H9 (cell line): ENCODE results near the gene MAST4. TPM values are rescaled to one million over a fixed set of nuclear protein-coding genes. Genes with fewer than 3 reads are reported as not detected.

ENCODE experiments used
- DNase-seq: peaks from one replicate; pipeline ENCODE4 v3.0.0-alpha.2; 2017
- H2AFZ ChIP-seq: one replicate; pipeline ENCODE4 v1.6.1; 2013; ENCODE audit warnings: mild to moderate bottlenecking, low read length, control low read depth, moderate library complexity
- H2AK5ac ChIP-seq: 2 replicates; pipeline ENCODE4 v1.6.1; 2013; ENCODE audit warnings: low read length, control low read depth, mixed read lengths; ENCODE audit not compliant: insufficient read length
- H2BK120ac ChIP-seq: one replicate; pipeline ENCODE4 v1.6.1; 2013; ENCODE audit warnings: low read depth, mild to moderate bottlenecking, low read length, control low read depth, inconsistent platforms; ENCODE audit not compliant: poor library complexity, severe bottlenecking
- H2BK12ac ChIP-seq: 2 replicates; pipeline ENCODE4 v1.6.1; 2013; ENCODE audit warnings: low read length, control low read depth, mixed read lengths, low read depth; ENCODE audit not compliant: insufficient read length
- H2BK15ac ChIP-seq: 2 replicates; pipeline ENCODE4 v1.6.1; 2013; ENCODE audit warnings: low read depth, low read length, control low read depth
- H2BK20ac ChIP-seq: one replicate; pipeline ENCODE4 v1.6.1; 2013; ENCODE audit warnings: low read depth, mild to moderate bottlenecking, low read length, control low read depth, inconsistent platforms; ENCODE audit not compliant: poor library complexity, severe bottlenecking
- H2BK5ac ChIP-seq: 2 replicates; pipeline ENCODE4 v1.6.1; 2013; ENCODE audit warnings: low read length, control low read depth, mixed read lengths; ENCODE audit not compliant: insufficient read length
- H3K14ac ChIP-seq: 2 replicates; pipeline ENCODE4 v1.6.1; 2013; ENCODE audit warnings: low read length, control low read depth; ENCODE audit not compliant: insufficient read depth
- H3K18ac ChIP-seq: 2 replicates; pipeline ENCODE4 v1.6.1; 2013; ENCODE audit warnings: low read depth, mild to moderate bottlenecking, mixed read lengths, low read length, control low read depth; ENCODE audit not compliant: insufficient read length
- H3K23ac ChIP-seq: 2 replicates; pipeline ENCODE4 v1.6.1; 2013; ENCODE audit warnings: low read length, control low read depth, mixed read lengths, low read depth; ENCODE audit not compliant: insufficient read length
- H3K23me2 ChIP-seq: 2 replicates; pipeline ENCODE4 v1.6.1; 2013; ENCODE audit warnings: low read depth, mild to moderate bottlenecking, mixed read lengths, low read length, control low read depth; ENCODE audit not compliant: insufficient read length, poor library complexity, severe bottlenecking
- H3K27ac ChIP-seq: 2 replicates; pipeline ENCODE4 v1.5.1; 2013; ENCODE audit warnings: low read length, control low read depth, mixed read lengths, low read depth; ENCODE audit not compliant: insufficient read length
- H3K27me3 ChIP-seq: 2 replicates; pipeline ENCODE4 v1.6.1; 2013; ENCODE audit warnings: low read length, control low read depth, inconsistent platforms; ENCODE audit not compliant: insufficient read depth
- H3K4ac ChIP-seq: 2 replicates; pipeline ENCODE4 v1.6.1; 2013; ENCODE audit warnings: low read depth, mild to moderate bottlenecking, control low read depth, inconsistent platforms, low read length, moderate library complexity
- H3K4me1 ChIP-seq: 2 replicates; pipeline ENCODE4 v1.6.1; 2013; ENCODE audit warnings: low read length, control low read depth, inconsistent platforms; ENCODE audit not compliant: insufficient read depth
- H3K4me2 ChIP-seq: 2 replicates; pipeline ENCODE4 v1.6.1; 2013; ENCODE audit warnings: low read length, control low read depth, mixed read lengths; ENCODE audit not compliant: insufficient read length, insufficient read depth
- H3K56ac ChIP-seq: 2 replicates; pipeline ENCODE4 v1.6.1; 2013; ENCODE audit warnings: low read depth, mild to moderate bottlenecking, mixed read lengths, low read length, control low read depth; ENCODE audit not compliant: insufficient read length
- H3K79me1 ChIP-seq: 2 replicates; pipeline ENCODE4 v1.6.1; 2013; ENCODE audit warnings: low read depth, mild to moderate bottlenecking, moderate library complexity, low read length, control low read depth, inconsistent platforms; ENCODE audit not compliant: insufficient read depth, poor library complexity, severe bottlenecking
- H3K79me2 ChIP-seq: 2 replicates; pipeline ENCODE4 v1.6.1; 2013; ENCODE audit warnings: low read length, control low read depth, inconsistent platforms; ENCODE audit not compliant: insufficient read depth
- H3K9ac ChIP-seq: 2 replicates; pipeline ENCODE4 v1.6.1; 2013; ENCODE audit warnings: low read length, control low read depth, mixed read lengths; ENCODE audit not compliant: insufficient read length; ENCODE audit errors: extremely low read depth
- H3K9me3 ChIP-seq: one replicate; pipeline ENCODE4 v1.6.1; 2013; ENCODE audit warnings: low read depth, low read length, inconsistent platforms; ENCODE audit not compliant: control insufficient read depth
- H3T11ph ChIP-seq: one replicate; pipeline ENCODE4 v1.6.1; 2013; ENCODE audit warnings: mild to moderate bottlenecking, low read length, control low read depth, inconsistent platforms
- H4K20me1 ChIP-seq: one replicate; pipeline ENCODE4 v1.6.1; 2013; ENCODE audit not compliant: control insufficient read depth, insufficient read length, insufficient read depth
- H4K5ac ChIP-seq: 2 replicates; pipeline ENCODE4 v1.6.1; 2013; ENCODE audit warnings: low read depth, mild to moderate bottlenecking, mixed read lengths, low read length, control low read depth; ENCODE audit not compliant: insufficient read length
- H4K8ac ChIP-seq: replicated peaks from 2 replicates; pipeline ENCODE4 v1.6.1; 2013; ENCODE audit warnings: low read length, control low read depth, mixed read lengths, low read depth; ENCODE audit not compliant: insufficient read length
- H4K91ac ChIP-seq: 2 replicates; pipeline ENCODE4 v1.6.1; 2013; ENCODE audit warnings: low read depth, mild to moderate bottlenecking, moderate library complexity, mixed read lengths, low read length, control low read depth; ENCODE audit not compliant: insufficient read length
- H3K27ac Mint-ChIP-seq, 3 experiments: 2 replicates in 2 of 3; 3 replicates in 1 of 3; pipeline ENCODE4 v1.8.0; 2020 to 2021; ENCODE audit warnings: mixed read lengths in 3 of 3, mild to moderate bottlenecking in 1 of 3, moderate library complexity in 1 of 3
- H3K27me3 Mint-ChIP-seq: 2 replicates; pipeline ENCODE4 v1.8.0; 2021; ENCODE audit warnings: low read depth, mild to moderate bottlenecking, moderate library complexity, mixed read lengths
- H3K36me3 Mint-ChIP-seq, 3 experiments: 2 replicates in 2 of 3; 3 replicates in 1 of 3; pipeline ENCODE4 v1.8.0; 2020 to 2021; ENCODE audit warnings: low read depth in 3 of 3, mixed read lengths in 3 of 3; ENCODE audit not compliant: insufficient read depth in 1 of 3
- H3K4me1 Mint-ChIP-seq, 2 experiments: 2 replicates each; pipeline ENCODE4 v1.8.0; 2020; ENCODE audit warnings: mixed read lengths in 2 of 2
- H3K4me3 Mint-ChIP-seq, 2 experiments: 2 replicates in 1 of 2; 3 replicates in 1 of 2; pipeline ENCODE4 v1.8.0; 2020 to 2021; ENCODE audit warnings: mild to moderate bottlenecking in 2 of 2, mixed read lengths in 2 of 2, moderate library complexity in 1 of 2
- H3K9me3 Mint-ChIP-seq, 2 experiments: 2 replicates in 1 of 2; 3 replicates in 1 of 2; pipeline ENCODE4 v1.8.0; 2020; ENCODE audit warnings: mild to moderate bottlenecking in 2 of 2, mixed read lengths in 2 of 2, moderate library complexity in 1 of 2
- WGBS: extraction: QIAGEN DNeasy Blood & Tissue Kit; methylation state at CpG from one replicate; pipeline ENCODE4 v1.1.7; 2013; ENCODE audit warnings: missing lambda C conversion rate, low lambda C conversion rate, mixed read lengths; ENCODE audit not compliant: insufficient read length; ENCODE audit errors: extremely low coverage; 5-methylcytosine and 5-hydroxymethylcytosine counted together
- total RNA-seq: library from RNA; stranded (reverse); gene quantifications from 2 replicates; pipeline ENCODE4 v1.2.1, GENCODE V29; 2021
- TF ChIP-seq, protein P1 (sequence below): fragments of 200-600 bp; sonication (generic); conservative IDR thresholded peaks from 3 replicates; pipeline ENCODE4 v1.8.0; 2021; ENCODE audit warnings: antibody characterized with exemption, mild to moderate bottlenecking

The MAST4 gene
- total RNA-seq, 1 experiment from 2014 or later = 3.7 TPM

GRCh38 chr5:67119010-67119409 lies 522.8 kb downstream of the MAST4 start:
- Histone ChIP-seq H3K4me2 (no peak overlapping the region), H4K20me1 (no peaks in the 10 kb centered on the region), H3K79me1 (no peaks in the 10 kb centered on the region), H3K56ac (no peak overlapping the region), H3K27me3 (no peaks in the 10 kb centered on the region), H3K18ac (no peak overlapping the region), H3K14ac (no peak overlapping the region), H3K9me3 (no peaks in the 10 kb centered on the region), H2BK5ac (no peak overlapping the region), H3T11ph (no peak overlapping the region), H3K23me2 (no peaks in the 10 kb centered on the region), H3K23ac (no peak overlapping the region), H3K27ac (no peak overlapping the region), H3K4ac (no peak overlapping the region), H4K8ac (no peak overlapping the region), H3K9ac (no peak overlapping the region), H2AFZ (no peak overlapping the region), H2BK20ac (no peak overlapping the region), H2AK5ac (no peak overlapping the region), H3K4me1 (no peaks in the 10 kb centered on the region; the same call in 1 of the 2 replicates), H4K5ac (no peak overlapping the region), H2BK12ac (no peak overlapping the region), H4K91ac (peak overlapping the region; percentile 81), H3K79me2 (no peaks in the 10 kb centered on the region), H2BK15ac (no peak overlapping the region), H2BK120ac (no peak overlapping the region)
- Mint-ChIP-seq H3K27ac (no peak overlapping the region; a peak in 1 of 7 replicates), H3K9me3 (no peaks in the 10 kb centered on the region), H3K4me3 (no peak overlapping the region), H3K27me3 (no peaks in the 10 kb centered on the region), H3K36me3 (peaks cover 0 to 2% (median 2%) of the 10 kb centered on the region in 3 experiments; a peak in 3 of 7 replicates), H3K4me1 (peaks cover 0 to 2% of the 10 kb centered on the region in 2 experiments; a peak in 1 of 4 replicates)
- no CpG with 5 or more reads among the region's 1 CpG for WGBS
- no peak for DNase-seq
- TF ChIP-seq, protein P1, sequence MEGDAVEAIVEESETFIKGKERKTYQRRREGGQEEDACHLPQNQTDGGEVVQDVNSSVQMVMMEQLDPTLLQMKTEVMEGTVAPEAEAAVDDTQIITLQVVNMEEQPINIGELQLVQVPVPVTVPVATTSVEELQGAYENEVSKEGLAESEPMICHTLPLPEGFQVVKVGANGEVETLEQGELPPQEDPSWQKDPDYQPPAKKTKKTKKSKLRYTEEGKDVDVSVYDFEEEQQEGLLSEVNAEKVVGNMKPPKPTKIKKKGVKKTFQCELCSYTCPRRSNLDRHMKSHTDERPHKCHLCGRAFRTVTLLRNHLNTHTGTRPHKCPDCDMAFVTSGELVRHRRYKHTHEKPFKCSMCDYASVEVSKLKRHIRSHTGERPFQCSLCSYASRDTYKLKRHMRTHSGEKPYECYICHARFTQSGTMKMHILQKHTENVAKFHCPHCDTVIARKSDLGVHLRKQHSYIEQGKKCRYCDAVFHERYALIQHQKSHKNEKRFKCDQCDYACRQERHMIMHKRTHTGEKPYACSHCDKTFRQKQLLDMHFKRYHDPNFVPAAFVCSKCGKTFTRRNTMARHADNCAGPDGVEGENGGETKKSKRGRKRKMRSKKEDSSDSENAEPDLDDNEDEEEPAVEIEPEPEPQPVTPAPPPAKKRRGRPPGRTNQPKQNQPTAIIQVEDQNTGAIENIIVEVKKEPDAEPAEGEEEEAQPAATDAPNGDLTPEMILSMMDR = no peak
